ENCODE data around the gene RBM38.

DNA sequence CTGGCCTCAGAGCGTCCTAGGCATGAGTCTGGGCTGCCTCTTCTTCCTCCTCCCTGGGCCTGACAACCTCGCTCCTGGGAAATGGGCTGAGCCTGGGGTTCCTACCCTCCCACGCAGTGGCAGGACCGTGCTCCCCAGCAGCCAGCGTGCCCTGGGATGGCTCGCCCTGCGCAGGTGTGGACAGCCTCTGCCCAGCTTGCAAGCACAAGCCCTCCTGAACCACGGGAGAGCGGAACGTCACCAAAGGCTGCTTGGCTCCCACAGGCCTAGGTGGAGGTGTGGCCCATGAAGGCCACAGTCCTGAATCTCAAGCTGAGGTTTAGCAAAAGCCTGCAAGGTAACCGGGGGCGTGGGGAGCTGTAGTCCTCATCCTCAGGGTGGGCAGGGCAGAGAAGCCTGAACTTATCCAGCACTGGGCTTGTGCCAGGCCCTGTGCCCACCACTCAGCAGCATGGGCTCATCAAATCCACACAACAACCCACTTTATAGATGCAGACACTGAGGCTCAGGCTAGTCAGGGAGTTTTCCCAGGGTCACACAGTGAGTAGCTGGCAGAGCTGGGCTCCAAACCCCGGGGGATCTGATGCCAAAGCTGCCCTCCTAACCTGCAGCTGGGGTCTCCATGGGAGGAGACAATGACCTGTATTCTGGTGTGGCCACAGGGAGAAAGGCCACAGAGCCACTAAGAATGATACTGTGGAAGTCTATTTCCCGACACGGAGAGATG is 25.3 kb downstream of the RBM38 start:
- TF ChIP-seq POLR2A (IDR thresholded peaks at IDR 0.05; ENCODE audit: low read depth, low read length): no peak
- no peak for TF ChIP-seq POLR2AphosphoS5 (IDR thresholded peaks at IDR 0.05; ENCODE audit: low read depth, low read length)
- TF ChIP-seq TAF1 (IDR thresholded peaks at IDR 0.05; ENCODE audit: borderline replicate concordance, low read depth, low read length): no peak

Measured in GM12892 (cell line).